HEK293 (cell line): ENCODE results near the gene CCDC78.

ENCODE experiments used
- BCL6B ChIP-seq: fragments of 450-650 bp; formaldehyde crosslinking; IDR thresholded peaks from 2 replicates; pipeline ENCODE4 v1.5.1; 2017; ENCODE audit warnings: missing biosample characterization, missing genetic modification characterization
- EGR2 ChIP-seq: fragments of 450-650 bp; formaldehyde crosslinking; IDR thresholded peaks from 2 replicates; pipeline ENCODE4 v1.5.1; 2016; ENCODE audit warnings: low read depth, missing biosample characterization, missing genetic modification characterization
- FEZF1 ChIP-seq: fragments of 450-650 bp; formaldehyde crosslinking; IDR thresholded peaks from 2 replicates; pipeline ENCODE4 v1.5.1; 2016; ENCODE audit warnings: missing biosample characterization, missing genetic modification characterization
- PRDM4 ChIP-seq: fragments of 450-650 bp; formaldehyde crosslinking; IDR thresholded peaks from 2 replicates; pipeline ENCODE4 v1.5.1; 2017; ENCODE audit warnings: missing biosample characterization, missing genetic modification characterization
- REPIN1 ChIP-seq: fragments of 450-650 bp; formaldehyde crosslinking; IDR thresholded peaks from 2 replicates; pipeline ENCODE4 v1.5.1; 2017; ENCODE audit warnings: missing biosample characterization, missing genetic modification characterization, low read depth
- SETDB1 ChIP-seq: IDR thresholded peaks from one replicate; pipeline ENCODE4 v1.6.1; 2017; ENCODE audit warnings: mild to moderate bottlenecking, low read length, moderate library complexity, mixed read lengths; ENCODE audit not compliant: insufficient read length
- ZBTB17 ChIP-seq: fragments of 450-650 bp; formaldehyde crosslinking; IDR thresholded peaks from 2 replicates; pipeline ENCODE4 v1.5.1; 2016; ENCODE audit warnings: missing biosample characterization, missing genetic modification characterization
- ZNF138 ChIP-seq: fragments of 450-650 bp; formaldehyde crosslinking; IDR thresholded peaks from 2 replicates; pipeline ENCODE4 v1.5.1; 2016; ENCODE audit warnings: missing biosample characterization, missing genetic modification characterization, borderline replicate concordance
- ZNF221 ChIP-seq: fragments of 450-650 bp; formaldehyde crosslinking; IDR thresholded peaks from 2 replicates; pipeline ENCODE4 v1.5.1; 2017; ENCODE audit warnings: missing biosample characterization, missing genetic modification characterization, borderline replicate concordance
- ZNF558 ChIP-seq: fragments of 450-650 bp; formaldehyde crosslinking; IDR thresholded peaks from 2 replicates; pipeline ENCODE4 v1.5.1; 2016; ENCODE audit warnings: missing biosample characterization, missing genetic modification characterization
- ZNF571 ChIP-seq: fragments of 450-650 bp; formaldehyde crosslinking; IDR thresholded peaks from 2 replicates; pipeline ENCODE4 v1.5.0; 2017; ENCODE audit warnings: missing biosample characterization, missing genetic modification characterization
- ZNF610 ChIP-seq: fragments of 450-650 bp; formaldehyde crosslinking; IDR thresholded peaks from 2 replicates; pipeline ENCODE4 v1.5.1; 2016; ENCODE audit warnings: missing biosample characterization, missing genetic modification characterization, borderline replicate concordance
- ZNF830 ChIP-seq: fragments of 450-650 bp; IDR thresholded peaks from 2 replicates; pipeline ENCODE4 v1.5.0; 2018; ENCODE audit warnings: missing biosample characterization, missing genetic modification characterization, low read depth, mild to moderate bottlenecking, moderate library complexity
- ZNF837 ChIP-seq: fragments of 450-650 bp; formaldehyde crosslinking; IDR thresholded peaks from 2 replicates; pipeline ENCODE4 v1.5.1; 2016; ENCODE audit warnings: missing biosample characterization, missing genetic modification characterization
- TF ChIP-seq, protein P1 (sequence below): fragments of 450-650 bp; formaldehyde crosslinking; IDR thresholded peaks from 2 replicates; pipeline ENCODE4 v1.5.1; 2016; ENCODE audit warnings: missing biosample characterization, missing genetic modification characterization
- TF ChIP-seq, protein P2 (sequence below): fragments of 450-650 bp; formaldehyde crosslinking; IDR thresholded peaks from 2 replicates; pipeline ENCODE4 v1.5.1; 2016; ENCODE audit warnings: missing biosample characterization, missing genetic modification characterization
- TF ChIP-seq, protein P3 (sequence below): fragments of 450-650 bp; formaldehyde crosslinking; conservative IDR thresholded peaks from 2 replicates; pipeline ENCODE4 v1.5.1; 2016; ENCODE audit warnings: low read depth, missing biosample characterization, missing genetic modification characterization
- TF ChIP-seq, protein P4 (sequence below): fragments of 450-650 bp; formaldehyde crosslinking; IDR thresholded peaks from 2 replicates; pipeline ENCODE4 v1.5.1; 2016; ENCODE audit warnings: missing biosample characterization, missing genetic modification characterization, borderline replicate concordance
- TF ChIP-seq, protein P5 (sequence below): fragments of 450-650 bp; formaldehyde crosslinking; optimal IDR thresholded peaks from 2 replicates; pipeline ENCODE3; 2016; ENCODE audit warnings: missing biosample characterization, mild to moderate bottlenecking, missing genetic modification characterization

Gene CCDC78

GRCh38 chr16:682493-683395 is 43.5 kb downstream of the CCDC78 start (continued):
- TF ChIP-seq, protein P1, sequence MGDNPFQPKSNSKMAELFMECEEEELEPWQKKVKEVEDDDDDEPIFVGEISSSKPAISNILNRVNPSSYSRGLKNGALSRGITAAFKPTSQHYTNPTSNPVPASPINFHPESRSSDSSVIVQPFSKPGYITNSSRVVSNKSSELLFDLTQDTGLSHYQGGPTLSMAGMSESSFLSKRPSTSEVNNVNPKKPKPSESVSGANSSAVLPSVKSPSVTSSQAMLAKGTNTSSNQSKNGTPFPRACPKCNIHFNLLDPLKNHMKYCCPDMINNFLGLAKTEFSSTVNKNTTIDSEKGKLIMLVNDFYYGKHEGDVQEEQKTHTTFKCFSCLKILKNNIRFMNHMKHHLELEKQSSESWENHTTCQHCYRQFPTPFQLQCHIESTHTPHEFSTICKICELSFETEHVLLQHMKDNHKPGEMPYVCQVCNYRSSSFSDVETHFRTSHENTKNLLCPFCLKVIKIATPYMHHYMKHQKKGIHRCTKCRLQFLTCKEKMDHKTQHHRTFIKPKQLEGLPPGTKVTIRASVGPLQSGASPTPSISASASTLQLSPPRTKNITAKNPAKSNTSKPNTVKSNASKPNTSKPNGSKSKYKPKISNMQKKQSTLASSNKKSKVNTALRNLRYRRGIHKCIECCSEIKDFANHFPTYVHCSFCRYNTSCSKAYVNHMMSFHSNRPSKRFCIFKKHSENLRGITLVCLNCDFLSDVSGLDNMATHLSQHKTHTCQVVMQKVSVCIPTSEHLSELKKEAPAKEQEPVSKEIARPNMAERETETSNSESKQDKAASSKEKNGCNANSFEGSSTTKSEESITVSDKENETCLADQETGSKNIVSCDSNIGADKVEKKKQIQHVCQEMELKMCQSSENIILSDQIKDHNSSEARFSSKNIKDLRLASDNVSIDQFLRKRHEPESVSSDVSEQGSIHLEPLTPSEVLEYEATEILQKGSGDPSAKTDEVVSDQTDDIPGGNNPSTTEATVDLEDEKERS (tag by site-specific recombination): no peak
- TF ChIP-seq, protein P2, sequence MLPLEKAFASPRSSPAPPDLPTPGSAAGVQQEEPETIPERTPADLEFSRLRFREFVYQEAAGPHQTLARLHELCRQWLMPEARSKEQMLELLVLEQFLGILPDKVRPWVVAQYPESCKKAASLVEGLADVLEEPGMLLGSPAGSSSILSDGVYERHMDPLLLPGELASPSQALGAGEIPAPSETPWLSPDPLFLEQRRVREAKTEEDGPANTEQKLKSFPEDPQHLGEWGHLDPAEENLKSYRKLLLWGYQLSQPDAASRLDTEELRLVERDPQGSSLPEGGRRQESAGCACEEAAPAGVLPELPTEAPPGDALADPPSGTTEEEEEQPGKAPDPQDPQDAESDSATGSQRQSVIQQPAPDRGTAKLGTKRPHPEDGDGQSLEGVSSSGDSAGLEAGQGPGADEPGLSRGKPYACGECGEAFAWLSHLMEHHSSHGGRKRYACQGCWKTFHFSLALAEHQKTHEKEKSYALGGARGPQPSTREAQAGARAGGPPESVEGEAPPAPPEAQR (tag by site-specific recombination): no peak
- TF ChIP-seq, protein P3, sequence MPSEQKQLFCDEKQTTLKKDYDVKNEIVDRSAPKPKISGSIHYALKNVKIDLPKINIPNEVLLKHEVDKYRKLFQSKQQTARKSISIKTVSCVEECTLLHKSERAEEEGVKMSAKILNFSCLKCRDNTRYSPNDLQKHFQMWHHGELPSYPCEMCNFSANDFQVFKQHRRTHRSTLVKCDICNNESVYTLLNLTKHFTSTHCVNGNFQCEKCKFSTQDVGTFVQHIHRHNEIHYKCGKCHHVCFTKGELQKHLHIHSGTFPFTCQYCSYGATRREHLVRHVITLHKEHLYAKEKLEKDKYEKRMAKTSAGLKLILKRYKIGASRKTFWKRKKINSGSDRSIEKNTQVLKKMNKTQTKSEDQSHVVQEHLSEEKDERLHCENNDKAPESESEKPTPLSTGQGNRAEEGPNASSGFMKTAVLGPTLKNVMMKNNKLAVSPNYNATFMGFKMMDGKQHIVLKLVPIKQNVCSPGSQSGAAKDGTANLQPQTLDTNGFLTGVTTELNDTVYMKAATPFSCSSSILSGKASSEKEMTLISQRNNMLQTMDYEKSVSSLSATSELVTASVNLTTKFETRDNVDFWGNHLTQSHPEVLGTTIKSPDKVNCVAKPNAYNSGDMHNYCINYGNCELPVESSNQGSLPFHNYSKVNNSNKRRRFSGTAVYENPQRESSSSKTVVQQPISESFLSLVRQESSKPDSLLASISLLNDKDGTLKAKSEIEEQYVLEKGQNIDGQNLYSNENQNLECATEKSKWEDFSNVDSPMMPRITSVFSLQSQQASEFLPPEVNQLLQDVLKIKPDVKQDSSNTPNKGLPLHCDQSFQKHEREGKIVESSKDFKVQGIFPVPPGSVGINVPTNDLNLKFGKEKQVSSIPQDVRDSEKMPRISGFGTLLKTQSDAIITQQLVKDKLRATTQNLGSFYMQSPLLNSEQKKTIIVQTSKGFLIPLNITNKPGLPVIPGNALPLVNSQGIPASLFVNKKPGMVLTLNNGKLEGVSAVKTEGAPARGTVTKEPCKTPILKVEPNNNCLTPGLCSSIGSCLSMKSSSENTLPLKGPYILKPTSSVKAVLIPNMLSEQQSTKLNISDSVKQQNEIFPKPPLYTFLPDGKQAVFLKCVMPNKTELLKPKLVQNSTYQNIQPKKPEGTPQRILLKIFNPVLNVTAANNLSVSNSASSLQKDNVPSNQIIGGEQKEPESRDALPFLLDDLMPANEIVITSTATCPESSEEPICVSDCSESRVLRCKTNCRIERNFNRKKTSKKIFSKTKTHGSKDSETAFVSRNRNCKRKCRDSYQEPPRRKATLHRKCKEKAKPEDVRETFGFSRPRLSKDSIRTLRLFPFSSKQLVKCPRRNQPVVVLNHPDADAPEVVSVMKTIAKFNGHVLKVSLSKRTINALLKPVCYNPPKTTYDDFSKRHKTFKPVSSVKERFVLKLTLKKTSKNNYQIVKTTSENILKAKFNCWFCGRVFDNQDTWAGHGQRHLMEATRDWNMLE (tag by site-specific recombination): no peak
- TF ChIP-seq BCL6B (no peak), ZNF610 (tag by site-specific recombination) (no peak), EGR2 (tag by site-specific recombination) (no peak), SETDB1 (no peak), ZNF138 (tag by site-specific recombination) (no peak), ZNF571 (tag by site-specific recombination) (no peak), FEZF1 (no peak), ZNF830 (tag by site-specific recombination) (no peak), REPIN1 (tag by site-specific recombination) (no peak), ZNF221 (tag by site-specific recombination) (no peak), PRDM4 (0 out of 2 replicates have a peak, but pooled peaks have one; percentile 11), ZBTB17 (tag by site-specific recombination) (peak; percentile 38), ZNF558 (no peak), ZNF837 (tag by site-specific recombination) (peak; percentile 30; the same call in 1 of the 2 replicates)
- TF ChIP-seq, protein P4, sequence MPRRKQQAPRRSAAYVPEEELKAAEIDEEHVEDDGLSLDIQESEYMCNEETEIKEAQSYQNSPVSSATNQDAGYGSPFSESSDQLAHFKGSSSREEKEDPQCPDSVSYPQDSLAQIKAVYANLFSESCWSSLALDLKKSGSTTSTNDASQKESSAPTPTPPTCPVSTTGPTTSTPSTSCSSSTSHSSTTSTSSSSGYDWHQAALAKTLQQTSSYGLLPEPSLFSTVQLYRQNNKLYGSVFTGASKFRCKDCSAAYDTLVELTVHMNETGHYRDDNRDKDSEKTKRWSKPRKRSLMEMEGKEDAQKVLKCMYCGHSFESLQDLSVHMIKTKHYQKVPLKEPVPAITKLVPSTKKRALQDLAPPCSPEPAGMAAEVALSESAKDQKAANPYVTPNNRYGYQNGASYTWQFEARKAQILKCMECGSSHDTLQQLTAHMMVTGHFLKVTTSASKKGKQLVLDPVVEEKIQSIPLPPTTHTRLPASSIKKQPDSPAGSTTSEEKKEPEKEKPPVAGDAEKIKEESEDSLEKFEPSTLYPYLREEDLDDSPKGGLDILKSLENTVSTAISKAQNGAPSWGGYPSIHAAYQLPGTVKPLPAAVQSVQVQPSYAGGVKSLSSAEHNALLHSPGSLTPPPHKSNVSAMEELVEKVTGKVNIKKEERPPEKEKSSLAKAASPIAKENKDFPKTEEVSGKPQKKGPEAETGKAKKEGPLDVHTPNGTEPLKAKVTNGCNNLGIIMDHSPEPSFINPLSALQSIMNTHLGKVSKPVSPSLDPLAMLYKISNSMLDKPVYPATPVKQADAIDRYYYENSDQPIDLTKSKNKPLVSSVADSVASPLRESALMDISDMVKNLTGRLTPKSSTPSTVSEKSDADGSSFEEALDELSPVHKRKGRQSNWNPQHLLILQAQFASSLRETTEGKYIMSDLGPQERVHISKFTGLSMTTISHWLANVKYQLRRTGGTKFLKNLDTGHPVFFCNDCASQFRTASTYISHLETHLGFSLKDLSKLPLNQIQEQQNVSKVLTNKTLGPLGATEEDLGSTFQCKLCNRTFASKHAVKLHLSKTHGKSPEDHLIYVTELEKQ (tag by site-specific recombination): no peak
- TF ChIP-seq, protein P5, sequence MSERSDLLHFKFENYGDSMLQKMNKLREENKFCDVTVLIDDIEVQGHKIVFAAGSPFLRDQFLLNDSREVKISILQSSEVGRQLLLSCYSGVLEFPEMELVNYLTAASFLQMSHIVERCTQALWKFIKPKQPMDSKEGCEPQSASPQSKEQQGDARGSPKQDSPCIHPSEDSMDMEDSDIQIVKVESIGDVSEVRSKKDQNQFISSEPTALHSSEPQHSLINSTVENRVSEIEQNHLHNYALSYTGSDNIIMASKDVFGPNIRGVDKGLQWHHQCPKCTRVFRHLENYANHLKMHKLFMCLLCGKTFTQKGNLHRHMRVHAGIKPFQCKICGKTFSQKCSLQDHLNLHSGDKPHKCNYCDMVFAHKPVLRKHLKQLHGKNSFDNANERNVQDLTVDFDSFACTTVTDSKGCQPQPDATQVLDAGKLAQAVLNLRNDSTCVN (tag by site-specific recombination): no peak
